Renal cortex interstitium (tissue), 15 donors: ENCODE data around the gene CYP2C19. TPM values are rescaled to one million over a fixed set of nuclear protein-coding genes. Genes with fewer than 3 reads are reported as not detected.
"Not testable (repeated sequence)": the region's sequence is repeated elsewhere in the genome, so short reads cannot be mapped to it uniquely, and the experiment has no call there.

ENCODE experiments used
- DNase-seq, 11 donors: peaks; one replicate each; pipeline ENCODE4 v3.0.0-alpha.2; 2013; ENCODE audit warnings: low read depth in 9 of 11, low spot score in 4 of 11; ENCODE audit errors: extremely low read depth in 1 of 11
- long read RNA-seq, 16 experiments: transcript quantifications; one replicate each; lab custom pipeline, GENCODE V29; 2026
- polyA plus RNA-seq, 3 donors: library from polyadenylated mRNA; unstranded; fragments of 120-200 nt; gene quantifications; one replicate each; pipeline ENCODE4 v1.2.1, GENCODE V29; 2013; ENCODE audit not compliant: insufficient read length in 3 of 3

Gene CYP2C19
- polyA plus RNA-seq = under 1 TPM in 2 of 3 donors, not detected in 1; 0.07 to 0.29 TPM
- long read RNA-seq, donor 1 = 0 reads
- long read RNA-seq, donor 2 = 0 reads
- long read RNA-seq, donor 3 = 0 reads
- long read RNA-seq, donor 4 = 0 reads
- long read RNA-seq, donor 5 = 0 reads
- long read RNA-seq, donor 6 = 0 reads
- long read RNA-seq, donor 7 = 0 reads
- long read RNA-seq, donor 8 = 0 reads
- long read RNA-seq, donor 9 = 0 reads
- long read RNA-seq, donor 10 = 0 reads
- long read RNA-seq, donor 11 = 0 reads
- long read RNA-seq, donor 12 = 0 reads
- long read RNA-seq, donor 13 = 0 reads
- long read RNA-seq, donor 14 = 0 reads
- long read RNA-seq, donor 15 = 0 reads
- long read RNA-seq, donor 16 = 0 reads

DNA sequence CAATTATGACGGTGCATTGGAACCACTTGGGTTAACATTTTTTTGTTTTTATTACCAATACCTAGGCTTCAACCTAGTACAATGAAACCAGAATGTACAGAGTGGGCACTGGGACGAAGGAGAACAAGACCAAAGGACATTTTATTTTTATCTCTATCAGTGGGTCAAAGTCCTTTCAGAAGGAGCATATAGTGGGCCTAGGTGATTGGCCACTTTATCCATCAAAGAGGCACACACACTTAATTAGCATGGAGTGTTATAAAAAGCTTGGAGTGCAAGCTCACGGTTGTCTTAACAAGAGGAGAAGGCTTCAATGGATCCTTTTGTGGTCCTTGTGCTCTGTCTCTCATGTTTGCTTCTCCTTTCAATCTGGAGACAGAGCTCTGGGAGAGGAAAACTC is at the start of gene CYP2C19:
TSS of gene CYP2C19 (plus strand) at position 289 of the 400 bp plus-strand sequence. CDS start at position 314, 25 bp downstream.
- no peak for DNase-seq

DNA sequence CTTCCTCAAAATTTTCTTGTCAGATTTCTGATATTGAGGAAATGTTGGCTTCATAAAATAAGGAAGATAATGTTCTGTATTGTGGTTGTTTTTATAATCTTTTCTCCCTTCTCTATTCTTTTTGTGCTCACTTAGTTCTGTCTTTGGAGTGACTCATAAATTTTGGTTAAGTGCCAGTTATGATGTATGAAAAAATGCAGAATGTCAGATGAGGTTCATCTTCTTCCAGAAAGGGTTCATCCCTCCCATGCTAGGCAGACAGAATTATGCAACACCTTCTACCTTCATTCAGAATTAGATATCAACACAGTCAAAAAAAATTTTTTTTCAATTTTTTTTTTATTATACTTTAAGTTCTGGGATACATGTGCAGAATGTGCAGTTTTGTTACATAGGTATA is 36.6 kb upstream of the CYP2C19 start:
- DNase-seq = no peak

DNA sequence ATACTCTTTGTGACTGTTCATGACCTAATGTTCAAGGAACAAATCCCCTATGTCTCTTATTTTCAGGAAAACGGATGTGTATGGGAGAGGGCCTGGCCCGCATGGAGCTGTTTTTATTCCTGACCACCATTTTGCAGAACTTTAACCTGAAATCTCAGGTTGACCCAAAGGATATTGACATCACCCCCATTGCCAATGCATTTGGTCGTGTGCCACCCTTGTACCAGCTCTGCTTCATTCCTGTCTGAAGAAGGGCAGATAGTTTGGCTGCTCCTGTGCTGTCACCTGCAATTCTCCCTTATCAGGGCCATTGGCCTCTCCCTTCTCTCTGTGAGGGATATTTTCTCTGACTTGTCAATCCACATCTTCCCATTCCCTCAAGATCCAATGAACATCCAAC is 27.3 kb upstream of the CYP2C19 start:
- DNase-seq = no peak

GRCh38 chr10:94738588-94738987 is 23.9 kb upstream of the CYP2C19 start:
- DNase-seq = no peak

- no peak for DNase-seq
These were observed 15.3 kb upstream of the CYP2C19 start for GRCh38 chr10:94747137-94747536.

- no peak for DNase-seq
These were observed 14.6 kb upstream of the CYP2C19 start for GRCh38 chr10:94747838-94748237.

- no peak for DNase-seq
These were observed 4.6 kb upstream of the CYP2C19 start for GRCh38 chr10:94757916-94758315.

DNA sequence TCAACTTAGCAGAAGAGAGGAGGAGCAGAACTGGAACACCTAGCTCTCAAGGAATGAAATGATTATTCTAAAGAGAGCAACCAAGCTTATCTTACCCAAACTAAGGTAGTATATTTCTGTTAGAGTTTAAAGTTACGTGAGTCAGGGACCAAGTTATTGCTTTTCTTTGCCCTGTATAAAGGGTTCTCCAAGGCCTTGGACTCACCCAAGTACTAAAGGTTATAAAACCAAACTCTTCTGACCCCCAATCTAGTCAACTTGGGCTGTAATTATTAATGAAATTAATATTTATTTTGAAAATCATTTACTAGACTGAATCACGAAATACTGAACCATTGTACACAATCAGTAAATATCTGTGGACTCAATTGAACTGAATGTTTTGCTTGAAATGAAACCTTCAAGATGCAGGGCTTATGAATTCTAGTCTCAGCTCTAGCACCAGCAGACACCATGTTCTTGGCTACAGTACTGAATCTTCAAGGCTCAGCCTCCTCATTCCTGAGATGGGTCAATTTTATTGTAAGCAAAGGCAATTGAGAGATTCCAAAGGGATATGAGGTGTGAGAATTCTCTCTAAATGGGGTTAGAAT is 1.8 kb upstream of the CYP2C19 start:
- no peak for DNase-seq

GRCh38 chr10:94775425-94775824 is 12.9 kb downstream of the CYP2C19 start:
- not testable (repeated sequence) for DNase-seq

GRCh38 chr10:94777886-94778458 is 15.5 kb downstream of the CYP2C19 start:
- DNase-seq = no peak

DNA sequence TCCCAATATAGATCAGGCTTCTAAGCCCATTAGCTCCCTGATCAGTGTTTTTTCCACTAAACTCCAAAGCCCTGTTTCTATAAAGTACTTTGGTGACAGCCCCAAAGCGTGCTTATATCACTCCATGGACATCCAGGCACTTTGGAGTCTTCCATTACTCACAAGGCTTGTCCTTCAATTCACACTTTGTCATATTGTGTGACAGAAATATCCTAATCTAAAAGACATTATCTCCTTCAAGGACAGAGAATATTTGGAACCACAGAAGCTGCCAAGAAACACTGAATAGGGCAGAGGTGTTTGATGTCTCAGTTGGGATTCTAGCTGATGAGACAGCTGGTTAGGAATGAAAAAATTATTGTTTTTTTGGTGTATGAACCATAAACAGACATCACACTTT is 18.4 kb downstream of the CYP2C19 start:
- DNase-seq = no peak

GRCh38 chr10:94784256-94784655 is 21.8 kb downstream of the CYP2C19 start:
- DNase-seq = no peak

GRCh38 chr10:94785211-94785610 is 22.7 kb downstream of the CYP2C19 start:
- DNase-seq = no peak

DNA sequence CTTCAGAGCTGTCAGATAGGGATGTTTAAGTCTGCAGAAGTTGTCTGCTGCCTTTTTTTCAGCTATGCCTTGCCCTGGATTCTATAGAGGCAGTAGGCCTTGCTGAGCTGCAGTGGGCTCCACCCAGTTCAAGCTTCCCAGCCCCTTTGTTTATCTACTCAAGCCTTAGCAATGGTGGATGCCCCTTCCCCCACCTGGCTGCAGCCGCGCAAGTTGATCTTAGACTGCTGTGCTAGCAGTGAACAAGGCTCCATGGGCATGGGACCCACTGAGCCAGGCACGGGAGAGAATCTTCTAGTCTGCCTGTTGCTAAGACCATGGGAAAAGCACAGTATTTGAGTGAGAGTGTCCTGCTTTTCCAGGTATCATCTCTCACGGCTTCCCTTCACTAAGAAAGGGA is 38.1 kb downstream of the CYP2C19 start:
- not testable (repeated sequence) for DNase-seq

DNA sequence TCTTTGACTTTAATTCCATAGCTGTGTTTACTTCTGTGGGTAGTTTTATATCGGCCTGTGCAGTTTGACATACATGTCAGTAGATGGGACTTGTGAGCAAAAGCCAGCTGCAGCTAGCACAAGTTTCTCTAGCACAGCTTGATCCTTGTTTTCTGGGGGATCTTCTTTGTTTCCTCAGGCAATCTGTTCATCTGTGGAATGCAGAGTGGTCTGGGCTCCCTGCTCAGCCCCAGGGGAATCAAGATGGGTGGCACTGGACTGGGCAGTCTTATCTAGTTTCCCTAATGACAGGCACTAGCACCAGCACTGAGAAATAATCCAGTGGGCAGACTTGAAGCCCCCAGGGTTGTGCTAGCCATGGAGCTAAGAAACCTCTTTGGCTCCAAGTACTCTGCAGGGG is 40.8 kb downstream of the CYP2C19 start:
- DNase-seq = no peak

DNA sequence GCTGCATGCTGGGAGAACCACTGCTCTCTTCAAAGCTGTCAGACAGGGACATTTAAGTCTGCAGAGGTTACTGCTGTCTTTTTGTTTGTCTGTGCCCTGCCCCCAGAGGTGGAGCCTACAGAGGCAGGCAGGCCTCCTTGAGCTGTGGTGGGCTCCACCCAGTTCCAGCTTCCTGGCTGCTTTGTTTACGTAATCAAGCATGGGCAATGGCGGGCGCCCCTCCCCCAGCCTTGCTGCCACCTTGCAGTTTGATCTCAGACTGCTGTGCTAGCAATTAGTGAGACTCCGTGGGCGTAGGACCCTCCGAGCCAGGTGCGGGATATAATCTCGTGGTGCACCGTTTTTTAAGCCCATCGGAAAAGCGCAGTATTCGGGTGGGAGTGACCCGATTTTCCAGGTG is 67.5 kb downstream of the CYP2C19 start:
- not testable (repeated sequence) for DNase-seq

GRCh38 chr10:94846204-94846603 is 83.7 kb downstream of the CYP2C19 start:
- no peak for DNase-seq

DNA sequence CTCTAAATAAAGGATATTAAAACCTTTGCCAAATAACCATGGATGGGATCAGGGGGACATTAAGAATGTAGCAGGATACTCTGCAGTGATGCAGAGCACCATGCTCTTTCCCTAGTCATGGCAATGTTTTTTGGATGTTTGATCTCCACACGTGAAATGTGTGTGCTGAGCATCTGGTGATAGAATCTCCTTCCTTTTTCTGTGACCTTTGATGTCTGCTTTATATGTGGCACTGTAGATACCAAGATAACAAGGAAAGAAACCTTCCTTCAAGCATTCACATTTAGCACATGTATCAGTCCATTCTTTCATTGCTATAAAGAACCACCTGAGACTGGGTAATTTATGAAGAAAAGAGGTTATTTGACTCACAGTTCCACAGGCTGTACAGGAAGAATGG is 88.3 kb downstream of the CYP2C19 start:
- no peak for DNase-seq

- DNase-seq = no peak
These were observed 88.8 kb downstream of the CYP2C19 start for GRCh38 chr10:94851263-94851662.

DNA sequence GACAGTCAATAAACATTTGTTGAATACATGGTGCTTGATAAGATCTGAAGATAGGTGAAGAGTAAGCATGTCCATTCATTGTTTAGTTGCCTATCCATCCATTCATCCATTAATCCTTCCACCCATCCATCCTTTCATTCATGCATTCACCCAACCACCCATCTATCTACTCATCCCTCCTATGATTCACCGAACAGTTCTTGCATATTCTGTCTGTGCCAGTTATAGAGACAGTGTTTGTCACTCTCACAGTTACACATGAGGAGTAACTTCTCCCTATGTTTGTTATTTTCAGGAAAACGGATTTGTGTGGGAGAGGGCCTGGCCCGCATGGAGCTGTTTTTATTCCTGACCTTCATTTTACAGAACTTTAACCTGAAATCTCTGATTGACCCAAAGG is 90.0 kb downstream of the CYP2C19 start:
- DNase-seq = no peak

- no peak for DNase-seq
These were observed 90.6 kb downstream of the CYP2C19 start for GRCh38 chr10:94853065-94853464.
